Skeletal muscle satellite cell (primary cell): ENCODE measurements around the gene HPGDS.

Experiments used
- H3K27me3 ChIP-seq: 2 replicates; pipeline ENCODE4 v1.7.0; 2013; ENCODE audit warnings: low read length; ENCODE audit not compliant: control insufficient read depth, insufficient read depth
- H3K36me3 ChIP-seq: 2 replicates; pipeline ENCODE4 v1.7.0; 2013; ENCODE audit warnings: mild to moderate bottlenecking, control low read depth, low read length; ENCODE audit not compliant: insufficient read depth
- H3K4me1 ChIP-seq: 2 replicates; pipeline ENCODE4 v1.7.0; 2013; ENCODE audit warnings: low read length; ENCODE audit not compliant: control insufficient read depth, insufficient read depth
- H3K4me2 ChIP-seq: 2 replicates; pipeline ENCODE4 v1.7.0; 2013; ENCODE audit warnings: mild to moderate bottlenecking, low read length
- H3K4me3 ChIP-seq: 2 replicates; pipeline ENCODE4 v1.7.0; 2013; ENCODE audit warnings: low read length
- H3K9ac ChIP-seq: 2 replicates; pipeline ENCODE4 v1.7.0; 2013; ENCODE audit warnings: mild to moderate bottlenecking, low read depth, low read length, moderate library complexity
- H3K9me3 ChIP-seq: replicated peaks from 2 replicates; pipeline ENCODE4 v1.7.0; 2013; ENCODE audit warnings: mild to moderate bottlenecking, control low read depth, low read length

HPGDS gene

DNA sequence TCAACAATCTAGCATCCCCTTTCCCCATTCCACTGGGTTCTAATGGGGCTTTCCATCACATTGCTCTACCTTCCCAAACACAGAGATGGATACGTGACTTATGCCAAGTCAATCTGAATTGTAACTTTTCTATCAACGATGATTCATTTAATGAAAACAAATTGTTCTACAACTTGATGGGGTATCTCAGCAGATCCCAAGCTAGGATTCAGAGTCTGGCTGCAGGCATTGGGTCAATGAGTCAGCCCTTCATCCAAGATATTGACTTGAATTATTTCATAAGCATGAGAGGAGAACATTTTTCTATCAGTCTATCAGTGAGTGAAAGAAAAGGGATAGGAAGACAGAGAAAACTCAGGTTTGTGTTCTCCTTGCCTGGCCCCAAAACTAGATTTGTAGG lies 15.0 kb upstream of the HPGDS start:
- Histone ChIP-seq H3K36me3 (no peaks in the 10 kb centered on the region), H3K27me3 (no peaks in the 10 kb centered on the region), H3K4me2 (peak overlapping the region; percentile 9), H3K4me3 (no peak overlapping the region), H3K9me3 (no peaks in the 10 kb centered on the region), H3K4me1 (peaks cover 5% of the 10 kb centered on the region), H3K9ac (no peak overlapping the region)

DNA sequence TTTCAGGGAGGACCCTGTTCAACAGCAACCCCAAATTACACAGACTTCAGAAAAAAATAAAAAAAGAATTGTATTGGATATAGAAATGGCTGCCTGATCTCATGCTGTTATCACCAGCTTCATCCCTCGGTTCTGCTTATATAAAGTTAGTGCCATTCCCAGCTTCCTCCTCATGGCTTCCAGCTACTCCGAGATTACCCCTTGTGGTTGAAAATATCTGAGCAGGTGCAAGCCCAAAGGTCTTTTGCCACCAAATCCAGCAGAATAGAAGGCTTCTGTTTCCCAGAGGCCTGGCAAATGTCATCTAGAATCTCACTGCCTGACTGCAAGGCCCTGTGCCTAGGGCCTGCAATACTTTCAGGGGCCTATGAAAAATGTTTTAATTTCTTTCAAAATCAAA lies 13.8 kb upstream of the HPGDS start:
- no peaks in the 10 kb centered on the region for H3K9me3 ChIP-seq
- no peaks in the 10 kb centered on the region for H3K27me3 ChIP-seq
- H3K9ac ChIP-seq, result no peak overlapping the region
- no peak overlapping the region for H3K4me2 ChIP-seq
- H3K4me1 ChIP-seq, result peaks cover 5% of the 10 kb centered on the region
- H3K4me3 ChIP-seq, result no peak overlapping the region
- no peaks in the 10 kb centered on the region for H3K36me3 ChIP-seq

DNA sequence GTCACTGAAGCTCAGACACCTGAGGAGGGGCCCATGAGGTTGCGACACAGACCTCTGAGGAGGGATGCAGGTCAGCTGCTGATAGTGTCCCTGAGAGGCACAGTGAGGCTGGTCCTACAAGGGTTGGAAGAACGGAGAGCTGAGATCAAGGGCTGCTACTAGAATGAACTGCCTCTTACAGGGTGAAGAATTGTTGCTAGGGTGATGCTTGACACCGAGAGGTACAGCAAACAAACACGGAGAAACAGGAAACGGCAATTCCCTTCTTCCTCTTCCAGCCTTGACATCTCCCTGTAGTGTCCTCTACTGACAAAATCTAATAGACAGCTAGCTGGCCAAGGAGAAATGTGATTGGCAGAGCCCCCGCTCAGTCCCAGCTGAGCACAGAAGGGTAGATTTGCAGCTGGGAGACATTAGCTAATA lies 11.8 kb upstream of the HPGDS start:
- Histone ChIP-seq H3K9me3 (no peaks in the 10 kb centered on the region), H3K27me3 (no peaks in the 10 kb centered on the region), H3K4me1 (peaks cover 5% of the 10 kb centered on the region), H3K4me2 (no peak overlapping the region), H3K4me3 (no peak overlapping the region), H3K36me3 (no peaks in the 10 kb centered on the region), H3K9ac (no peak overlapping the region)

DNA sequence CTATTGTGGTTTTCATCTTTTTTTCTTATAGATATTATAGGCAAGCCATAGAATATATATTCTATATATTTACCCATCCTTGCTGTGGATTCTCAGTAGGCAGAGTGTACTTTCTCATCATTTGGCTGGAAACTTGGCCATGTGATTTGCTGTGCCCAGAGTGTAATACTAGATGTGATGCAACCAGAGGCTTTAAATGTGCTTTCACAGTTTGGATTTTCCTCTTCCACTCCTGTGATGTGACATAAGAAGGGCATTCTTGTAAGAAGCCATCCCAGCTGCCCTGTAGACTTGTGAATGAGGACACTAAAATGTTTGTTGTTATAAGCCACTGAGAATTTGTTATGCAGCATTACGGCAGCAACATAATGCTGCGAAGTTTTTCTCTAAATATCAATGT lies 10.4 kb upstream of the HPGDS start:
- H3K4me1 ChIP-seq, result peaks cover 11% of the 10 kb centered on the region
- no peaks in the 10 kb centered on the region for H3K36me3 ChIP-seq
- no peaks in the 10 kb centered on the region for H3K27me3 ChIP-seq
- H3K9me3 ChIP-seq, result no peaks in the 10 kb centered on the region
- no peak overlapping the region for H3K4me3 ChIP-seq
- H3K4me2 ChIP-seq, result no peak overlapping the region
- H3K9ac ChIP-seq, result no peak overlapping the region

DNA sequence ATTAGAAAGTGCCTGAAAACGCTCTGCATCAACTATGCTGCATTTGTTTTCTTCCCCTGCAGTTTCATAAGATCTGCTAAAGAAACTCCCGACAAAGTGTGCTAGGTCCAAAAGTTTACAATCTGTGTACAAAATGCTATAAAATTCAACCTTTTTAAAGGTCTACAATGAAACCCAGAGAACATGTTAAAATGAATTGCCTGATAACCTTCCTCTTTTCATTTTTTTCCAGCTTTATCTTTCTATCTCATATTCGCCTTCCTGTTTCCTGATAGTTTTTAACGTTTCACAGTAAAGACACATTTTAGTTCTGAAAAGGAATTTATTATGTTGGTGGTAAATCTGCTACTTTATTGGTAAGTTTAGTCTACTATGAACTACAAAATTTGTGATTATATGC lies 9.5 kb upstream of the HPGDS start:
- H3K4me2 ChIP-seq, result no peak overlapping the region
- H3K9me3 ChIP-seq, result no peaks in the 10 kb centered on the region
- no peaks in the 10 kb centered on the region for H3K36me3 ChIP-seq
- H3K27me3 ChIP-seq, result no peaks in the 10 kb centered on the region
- H3K4me1 ChIP-seq, result peaks cover 8% of the 10 kb centered on the region
- H3K4me3 ChIP-seq, result no peak overlapping the region
- no peak overlapping the region for H3K9ac ChIP-seq

DNA sequence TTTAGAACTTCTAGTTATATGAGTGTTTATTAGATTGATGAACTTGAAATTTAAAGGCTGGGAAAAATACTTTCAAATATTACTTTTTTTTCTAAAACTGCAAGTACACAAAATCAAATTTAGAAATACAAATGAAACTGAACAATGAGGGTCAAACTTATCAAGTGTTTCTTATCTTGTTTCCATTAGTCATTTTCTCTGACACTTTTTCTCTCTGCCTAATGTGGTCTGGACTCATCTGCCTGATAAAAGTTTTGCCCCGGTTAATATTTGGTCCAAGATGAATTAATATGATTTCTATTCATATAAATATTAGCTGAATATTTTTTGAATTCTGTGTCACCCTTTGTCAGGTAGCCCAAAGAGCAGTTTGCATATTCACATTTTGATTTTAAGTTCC lies 8.7 kb upstream of the HPGDS start:
- H3K4me1 ChIP-seq, result peaks cover 8% of the 10 kb centered on the region

DNA sequence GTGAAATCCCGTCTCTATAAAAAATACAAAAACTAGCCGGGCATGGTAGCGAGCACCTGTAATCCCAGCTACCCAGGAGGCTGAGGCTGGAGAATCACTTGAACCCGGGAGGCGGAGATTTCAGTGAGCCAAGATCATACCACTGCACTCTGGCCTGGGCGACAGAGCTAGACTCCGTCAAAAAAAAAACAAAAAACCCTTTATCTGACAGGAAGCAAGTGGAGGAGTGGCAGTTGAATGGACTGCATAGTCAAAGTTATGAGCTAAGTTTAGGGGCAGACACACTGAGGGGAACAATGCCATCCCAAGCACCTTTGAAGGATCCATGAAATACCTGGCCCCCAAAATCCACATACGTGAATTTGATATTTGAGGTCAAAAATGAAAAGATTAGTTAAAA lies 7.5 kb upstream of the HPGDS start:
- H3K9me3 ChIP-seq, result no peaks in the 10 kb centered on the region
- H3K36me3 ChIP-seq, result no peaks in the 10 kb centered on the region
- no peaks in the 10 kb centered on the region for H3K27me3 ChIP-seq
- H3K4me2 ChIP-seq, result no peak overlapping the region
- H3K4me1 ChIP-seq, result peaks cover 8% of the 10 kb centered on the region
- no peak overlapping the region for H3K9ac ChIP-seq
- H3K4me3 ChIP-seq, result no peak overlapping the region

More for the DNA sequence above, 8.7 kb upstream of the HPGDS start:
- Histone ChIP-seq H3K27me3 (no peaks in the 10 kb centered on the region), H3K9me3 (no peaks in the 10 kb centered on the region), H3K9ac (no peak overlapping the region), H3K36me3 (no peaks in the 10 kb centered on the region), H3K4me2 (no peak overlapping the region), H3K4me3 (no peak overlapping the region)

DNA sequence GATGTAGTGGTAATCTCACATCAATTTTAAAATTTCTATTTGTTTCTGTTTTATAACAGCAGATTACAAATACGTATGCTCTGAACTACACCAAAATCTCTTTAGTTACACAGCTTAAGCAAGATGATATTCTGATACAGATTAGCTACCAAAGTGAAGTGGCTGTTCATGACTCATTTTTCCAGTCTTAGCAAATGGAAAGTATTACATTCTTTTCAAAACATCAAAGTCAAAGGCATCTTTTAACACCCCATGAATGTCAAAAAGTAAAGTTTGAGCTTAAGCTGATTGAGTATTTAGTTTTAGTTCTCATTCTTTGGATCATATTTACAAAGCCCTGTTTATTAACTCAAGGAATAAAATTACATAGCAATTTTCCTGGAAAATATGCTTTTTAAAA lies 6.6 kb upstream of the HPGDS start:
- H3K36me3 ChIP-seq, result no peaks in the 10 kb centered on the region
- H3K4me2 ChIP-seq, result no peak overlapping the region
- H3K9me3 ChIP-seq, result no peaks in the 10 kb centered on the region

DNA sequence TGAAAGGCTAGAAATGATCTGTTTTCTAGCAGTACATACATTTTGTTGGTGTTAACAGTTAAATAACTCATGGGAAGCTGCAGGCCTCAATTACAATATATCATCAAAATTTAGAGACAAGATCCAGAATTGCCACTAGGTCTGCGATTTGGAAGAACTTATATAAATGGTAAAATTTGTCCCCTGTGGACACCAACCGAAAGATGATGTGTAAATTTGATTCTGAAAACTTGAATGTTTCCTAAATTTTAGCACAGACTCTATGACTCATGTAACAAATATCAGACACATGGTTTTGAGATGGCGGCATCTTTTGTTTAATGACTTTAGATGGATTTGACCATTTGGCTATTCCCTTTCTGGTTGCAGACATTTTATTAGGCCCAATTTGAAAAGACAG lies 6.0 kb upstream of the HPGDS start:
- peaks cover 8% of the 10 kb centered on the region for H3K4me1 ChIP-seq
- H3K4me3 ChIP-seq, result no peak overlapping the region
- no peaks in the 10 kb centered on the region for H3K9me3 ChIP-seq
- no peak overlapping the region for H3K9ac ChIP-seq
- no peak overlapping the region for H3K4me2 ChIP-seq
- no peaks in the 10 kb centered on the region for H3K36me3 ChIP-seq
- H3K27me3 ChIP-seq, result no peaks in the 10 kb centered on the region

More for the DNA sequence above, 6.6 kb upstream of the HPGDS start:
- H3K4me3 ChIP-seq, result no peak overlapping the region
- H3K27me3 ChIP-seq, result no peaks in the 10 kb centered on the region
- H3K4me1 ChIP-seq, result peaks cover 8% of the 10 kb centered on the region
- no peak overlapping the region for H3K9ac ChIP-seq

DNA sequence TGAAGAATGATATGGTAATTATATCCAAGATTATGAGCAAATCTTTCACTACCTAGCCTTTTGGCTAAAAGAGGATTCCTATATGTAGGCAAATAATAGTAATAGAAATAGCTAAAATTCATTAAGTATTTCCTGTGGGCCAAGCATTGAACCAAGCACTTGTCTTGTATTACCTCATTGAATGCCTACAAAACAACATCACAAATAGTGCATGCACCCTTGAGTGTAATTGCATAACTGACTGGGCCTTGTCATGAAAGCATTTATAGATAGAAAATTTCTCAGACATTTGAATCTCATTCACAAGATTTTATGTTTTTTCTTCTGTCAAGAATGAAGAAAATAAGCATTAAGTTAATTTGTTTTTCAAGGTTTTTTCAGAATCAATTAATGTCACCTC lies 3.9 kb upstream of the HPGDS start:
- H3K9me3 ChIP-seq, result no peaks in the 10 kb centered on the region
- H3K4me3 ChIP-seq, result no peak overlapping the region
- H3K4me2 ChIP-seq, result no peak overlapping the region
- peaks cover 8% of the 10 kb centered on the region for H3K4me1 ChIP-seq
- H3K36me3 ChIP-seq, result no peaks in the 10 kb centered on the region
- H3K9ac ChIP-seq, result no peak overlapping the region
- no peaks in the 10 kb centered on the region for H3K27me3 ChIP-seq

DNA sequence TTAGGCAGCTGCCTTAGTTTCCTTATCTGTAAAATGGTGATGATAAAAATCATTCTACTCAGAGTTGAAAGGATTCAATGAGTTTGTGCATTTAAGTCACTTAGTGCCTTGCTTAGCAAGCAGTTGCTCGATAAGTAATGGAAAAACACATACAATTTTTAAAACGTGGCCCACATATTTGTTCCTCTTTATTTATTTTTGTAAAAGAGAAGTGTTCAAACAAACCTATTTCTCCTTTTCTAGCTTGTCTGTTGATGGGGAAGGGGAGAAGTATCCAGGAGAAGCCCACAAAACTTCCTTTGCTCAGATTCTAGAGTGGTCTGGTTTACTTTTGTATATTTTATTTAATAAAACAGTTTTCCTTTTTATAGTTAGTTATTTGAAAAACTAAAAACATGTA lies 3.3 kb upstream of the HPGDS start:
- no peak overlapping the region for H3K9ac ChIP-seq
- no peaks in the 10 kb centered on the region for H3K27me3 ChIP-seq
- H3K4me3 ChIP-seq, result no peak overlapping the region
- H3K4me2 ChIP-seq, result no peak overlapping the region
- H3K36me3 ChIP-seq, result no peaks in the 10 kb centered on the region
- H3K9me3 ChIP-seq, result no peaks in the 10 kb centered on the region
- peaks cover 8% of the 10 kb centered on the region for H3K4me1 ChIP-seq

DNA sequence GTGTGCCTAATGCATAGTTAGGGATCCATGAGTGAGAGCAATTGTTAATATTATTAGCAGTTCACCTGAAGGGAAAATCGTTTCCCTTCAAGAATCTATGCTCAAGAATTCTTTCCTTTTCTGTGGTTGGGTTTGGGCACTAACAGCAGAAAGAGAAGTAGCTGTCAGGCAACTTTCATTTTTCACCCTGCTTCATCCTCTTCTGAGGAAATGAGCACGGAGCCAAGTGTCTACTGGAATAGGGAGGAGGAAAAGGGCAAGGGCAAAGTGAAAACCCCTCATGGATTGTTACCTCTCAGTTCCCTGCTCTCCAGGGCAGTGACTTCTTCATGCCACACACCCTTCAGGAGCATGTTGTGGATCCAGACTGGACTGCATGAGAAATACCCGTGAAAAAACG lies 2.6 kb upstream of the HPGDS start:
- H3K4me2 ChIP-seq, result no peak overlapping the region
- H3K4me3 ChIP-seq, result no peak overlapping the region
- H3K4me1 ChIP-seq, result peaks cover 8% of the 10 kb centered on the region

More for the DNA sequence above, 2.6 kb upstream of the HPGDS start:
- H3K27me3 ChIP-seq, result no peaks in the 10 kb centered on the region
- no peaks in the 10 kb centered on the region for H3K36me3 ChIP-seq
- no peak overlapping the region for H3K9ac ChIP-seq
- no peaks in the 10 kb centered on the region for H3K9me3 ChIP-seq
